Stimulated activated CD4-positive, alpha-beta T cell treated with anti-CD3 and anti-CD28 coated beads, Interleukin-1b, Interleukin-23, amount 100 ng/mL, for 24 hours (primary cell): ENCODE results near the gene IER5L.
"Not testable (repeated sequence)": the region's sequence is repeated elsewhere in the genome, so short reads cannot be mapped to it uniquely, and the experiment has no call there.

Experiments used
- DNase-seq, 4 experiments: peaks; one replicate each; pipeline ENCODE4 v3.0.0-alpha.2; 2020; ENCODE audit warnings: low read depth in 4 of 4, low spot score in 1 of 4

Gene IER5L

DNA sequence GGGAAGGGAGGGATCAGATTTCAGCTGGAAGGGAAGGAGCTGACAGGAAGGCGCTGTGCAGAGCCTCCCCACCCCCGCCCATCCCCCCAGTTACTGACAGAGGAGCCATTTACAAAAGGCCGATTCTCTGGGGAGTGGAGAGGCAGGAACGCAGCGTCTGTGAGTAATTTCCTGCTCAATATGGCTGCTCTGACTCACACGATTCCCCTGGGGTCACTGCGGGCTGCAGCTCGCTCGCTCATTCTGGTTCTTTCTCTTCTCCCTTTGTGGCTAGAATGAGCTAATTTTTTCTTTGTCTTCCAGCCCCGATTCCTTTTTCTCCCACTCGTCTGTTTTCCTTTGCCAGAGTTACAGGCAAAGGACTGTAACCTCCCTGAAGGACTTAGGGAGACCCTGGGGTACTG, 38.1 kb downstream of the IER5L start:
- peak; percentile 53 to 79 (median 60) for DNase-seq

DNA sequence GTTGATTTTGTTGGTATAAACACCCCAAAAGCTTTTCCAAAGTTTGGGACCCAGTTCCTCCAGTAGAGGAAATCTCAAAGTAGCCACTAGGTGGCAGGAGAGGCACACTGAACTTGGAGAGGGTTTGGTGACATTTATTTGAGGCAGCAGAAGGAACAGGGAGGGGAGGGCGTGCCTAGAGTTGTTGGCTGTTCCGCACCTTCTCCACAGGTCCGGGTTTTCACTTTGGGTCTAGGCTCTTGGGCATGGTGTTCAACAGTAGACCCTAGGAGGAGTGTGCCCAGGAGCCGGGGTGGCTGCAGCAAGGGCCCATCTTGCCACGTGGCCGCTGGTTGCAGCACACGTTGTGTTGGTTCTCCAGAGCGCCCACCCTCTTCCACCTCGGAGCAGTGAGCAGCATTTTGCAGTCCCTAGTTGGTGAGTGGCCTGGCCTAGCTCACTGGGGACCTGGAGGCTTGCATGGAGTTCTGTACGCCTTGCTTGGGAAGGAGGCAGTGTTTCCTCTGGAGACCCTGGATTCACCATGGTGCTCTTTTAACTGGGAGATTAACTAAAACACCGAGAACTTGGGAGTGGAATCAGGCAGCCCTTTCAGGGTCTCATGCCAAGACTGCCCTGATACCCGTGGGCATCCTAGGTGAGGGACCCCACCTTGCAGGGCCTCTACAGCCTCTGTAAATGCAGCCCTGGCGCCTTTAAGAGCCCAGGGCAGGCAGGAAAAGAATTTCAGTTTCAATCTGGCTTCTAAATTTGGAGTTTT, 38.6 kb downstream of the IER5L start:
- peak; percentile 55 to 61 (median 58) for DNase-seq

DNA sequence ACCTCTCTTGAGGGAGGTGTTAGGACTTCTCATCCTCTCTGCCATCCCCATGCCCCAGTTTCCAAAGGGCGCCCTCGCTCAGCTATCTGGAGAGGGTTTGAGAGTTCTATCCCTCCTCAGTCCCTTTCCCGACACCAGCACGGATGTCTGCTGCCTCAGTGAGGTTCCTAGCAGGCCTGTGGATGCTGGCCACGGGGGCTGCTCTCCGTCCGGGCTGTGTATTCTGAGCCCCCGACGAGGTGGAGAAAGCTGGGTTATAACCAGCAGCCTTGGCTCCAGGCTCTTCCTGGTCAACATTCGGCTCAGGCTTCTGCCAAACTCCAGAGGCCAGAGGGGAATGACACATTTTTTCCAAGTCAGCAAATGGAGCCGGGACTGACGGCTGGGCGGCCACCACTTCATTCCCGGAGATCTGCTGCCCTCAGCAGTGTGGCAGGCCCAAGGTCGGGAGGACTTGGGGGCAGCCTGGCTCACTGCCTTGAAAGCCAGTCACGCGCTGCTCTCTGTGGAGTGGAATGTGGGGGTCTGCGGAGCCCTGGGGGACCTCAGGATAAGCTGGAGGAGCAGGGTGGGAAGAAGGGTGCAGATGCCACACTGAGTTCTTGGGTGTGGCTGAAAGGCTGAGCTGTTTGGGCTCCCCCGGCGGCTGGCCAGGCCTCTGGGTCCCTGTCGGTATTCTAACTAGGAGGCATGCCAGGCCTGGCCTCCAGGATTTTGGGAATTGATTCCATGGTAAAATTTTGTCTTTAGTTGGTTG, 39.4 kb downstream of the IER5L start:
- DNase-seq, result no peak

DNA sequence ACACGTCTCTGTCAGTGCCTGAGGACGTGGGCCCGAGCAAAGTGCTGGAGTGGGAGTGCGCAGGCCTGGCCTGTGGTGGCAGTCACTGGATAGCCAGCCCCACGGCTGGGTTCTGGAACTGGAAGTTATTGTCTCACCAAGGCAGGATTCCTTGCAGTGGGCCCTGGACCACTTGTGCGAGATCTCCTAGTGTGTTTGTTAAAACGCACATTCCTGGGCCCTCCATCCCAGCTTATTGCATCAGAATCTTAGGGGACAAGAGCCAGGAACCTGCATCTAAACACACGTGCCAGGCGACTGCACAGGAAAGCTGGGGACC, 40.0 kb downstream of the IER5L start:
- no peak for DNase-seq

DNA sequence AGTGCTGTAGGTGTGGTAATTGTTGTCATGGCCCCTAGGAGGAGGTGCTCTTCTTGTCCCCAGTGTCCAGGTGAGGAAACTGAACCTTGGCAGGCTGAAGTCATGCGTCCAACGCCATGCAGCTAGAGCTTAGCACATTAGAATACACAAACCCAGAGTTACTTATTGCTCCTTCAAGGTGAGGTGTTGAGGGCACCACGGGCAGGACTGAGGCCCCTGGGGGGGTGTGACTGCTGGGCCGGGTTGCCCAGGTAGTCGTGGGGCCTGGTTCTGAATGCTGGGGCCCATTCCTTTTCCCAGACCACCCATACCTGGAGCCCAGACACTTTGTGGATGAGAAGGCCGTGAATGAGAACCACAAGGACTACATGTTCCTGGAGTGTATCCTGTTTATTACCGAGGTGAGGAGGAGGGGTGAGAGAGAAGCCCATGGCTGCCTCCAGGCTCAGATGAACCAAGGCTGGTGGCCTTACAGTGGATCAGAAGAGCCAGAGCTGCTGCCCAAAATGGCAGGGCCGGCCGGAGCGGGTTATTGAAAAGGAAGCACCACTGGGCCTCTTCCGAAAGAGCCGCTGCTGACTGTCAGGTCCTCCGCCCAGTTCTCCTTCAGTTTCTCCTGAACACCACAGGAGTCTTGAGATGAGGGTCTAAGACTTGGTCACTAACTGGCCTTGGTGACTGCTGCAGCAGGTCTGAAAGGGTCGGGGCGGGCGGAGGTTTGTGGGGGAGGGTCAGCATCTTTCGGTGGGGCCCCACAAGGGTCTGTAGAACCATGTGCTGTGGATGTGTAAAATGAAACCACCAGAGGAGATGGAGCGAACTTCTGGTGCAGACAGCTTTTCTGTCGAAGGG, 40.5 kb downstream of the IER5L start:
- no peak for DNase-seq

DNA sequence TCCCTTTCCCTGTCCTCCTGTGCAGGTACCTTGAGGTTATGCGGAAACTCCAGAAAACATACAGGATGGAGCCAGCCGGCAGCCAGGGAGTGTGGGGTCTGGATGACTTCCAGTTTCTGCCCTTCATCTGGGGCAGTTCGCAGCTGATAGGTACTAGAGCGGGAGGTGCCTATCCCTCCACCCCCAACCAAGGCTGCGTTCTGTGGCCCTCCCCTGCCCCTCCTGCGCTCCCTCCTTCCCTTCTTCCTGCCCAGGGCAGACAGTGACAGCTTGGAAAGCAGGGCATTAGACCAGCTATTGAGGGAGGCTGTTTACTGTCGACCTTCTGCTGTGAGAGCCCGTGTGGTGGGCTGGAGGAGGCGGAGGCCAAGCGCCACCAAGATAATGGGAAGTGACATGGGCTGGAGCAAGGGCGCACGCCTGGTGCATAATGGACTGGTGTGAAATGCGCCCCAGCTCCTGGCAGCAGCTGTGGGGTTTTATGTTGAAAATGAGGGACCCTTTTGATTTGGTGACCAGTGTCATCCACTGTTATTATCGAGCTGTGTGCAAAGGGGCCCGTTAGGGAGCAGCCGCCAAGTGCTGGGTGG, 41.5 kb downstream of the IER5L start:
- no peak for DNase-seq

DNA sequence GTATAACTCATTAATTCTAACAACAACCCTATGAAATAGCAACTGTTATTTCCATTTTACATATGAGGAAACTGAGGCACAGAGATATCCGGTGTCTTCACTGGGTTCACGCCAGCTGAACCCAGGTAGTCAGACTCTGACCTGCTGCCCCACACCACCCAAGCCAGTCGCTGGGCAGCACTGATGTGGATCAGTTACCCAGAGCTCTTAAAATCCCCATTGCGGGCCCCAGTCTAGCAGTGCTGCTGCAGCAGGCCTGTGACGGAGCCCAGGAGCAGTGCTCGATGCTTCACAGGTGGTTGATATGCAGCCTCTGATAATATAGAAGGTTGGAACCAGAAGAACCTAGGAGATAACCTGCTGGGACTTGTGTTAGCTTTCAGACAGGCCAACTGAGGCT, 42.6 kb downstream of the IER5L start:
- DNase-seq, result no peak

DNA sequence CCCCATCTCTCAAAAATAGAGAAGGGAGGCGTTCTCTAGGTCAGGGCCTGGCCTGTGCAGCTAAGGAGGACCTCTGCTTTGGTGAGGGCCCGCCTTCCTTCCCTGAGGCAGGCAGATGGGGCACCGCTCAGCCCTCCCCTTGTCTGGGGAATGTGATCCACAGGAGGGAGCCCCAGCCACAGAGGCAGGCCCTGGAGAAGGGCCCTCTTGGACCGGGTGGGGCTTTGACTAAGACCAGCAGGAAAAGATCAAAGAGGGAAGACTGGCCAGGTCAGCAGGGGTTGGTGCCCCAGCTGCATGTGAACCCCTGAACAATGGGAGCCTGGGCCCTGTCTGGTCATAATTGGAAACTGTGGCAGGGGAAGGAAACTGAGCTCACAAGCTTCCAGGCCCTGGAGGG, 45.0 kb downstream of the IER5L start:
- no peak for DNase-seq

DNA sequence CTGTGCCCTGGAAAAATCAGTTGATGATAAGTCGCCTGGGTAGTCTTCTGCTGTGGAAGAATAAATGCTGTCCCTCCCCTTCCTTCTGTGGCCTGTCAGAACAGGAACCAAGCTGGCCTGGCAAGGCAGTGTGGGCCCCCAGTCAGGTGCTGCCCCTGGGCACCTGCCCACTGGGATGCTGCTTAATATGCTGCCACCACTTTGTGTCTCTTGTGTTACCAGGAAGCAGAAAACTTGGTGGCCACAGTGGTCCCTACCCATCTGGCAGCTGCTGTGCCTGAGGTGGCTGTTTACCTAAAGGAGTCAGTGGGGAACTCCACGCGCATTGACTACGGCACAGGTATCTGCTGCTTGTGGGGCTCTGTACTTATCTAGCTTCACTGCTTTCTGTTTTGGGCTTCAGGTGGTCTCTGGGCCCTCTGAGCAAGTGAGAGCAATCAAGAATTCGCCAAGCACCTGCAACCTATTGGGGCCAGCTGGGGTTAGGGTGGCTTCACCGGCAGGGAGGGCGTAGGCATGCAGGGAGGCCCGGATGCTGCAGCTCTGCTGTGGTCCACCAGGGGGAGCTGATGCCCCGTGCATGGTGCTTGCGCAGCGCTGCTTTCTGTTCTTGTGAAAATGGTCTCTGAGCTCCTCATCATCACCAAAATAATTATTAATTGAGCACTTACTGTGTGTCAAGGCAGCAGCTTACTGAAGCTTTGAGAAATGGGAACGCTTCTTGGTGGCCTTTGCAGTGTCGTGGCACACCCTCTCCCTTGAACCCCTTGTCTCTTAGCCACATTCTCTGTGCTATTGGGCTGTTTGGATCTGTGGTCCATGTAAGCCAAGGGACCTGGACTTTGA, 46.5 kb downstream of the IER5L start:
- DNase-seq, result peak; percentile 72 to 81 (median 75)

DNA sequence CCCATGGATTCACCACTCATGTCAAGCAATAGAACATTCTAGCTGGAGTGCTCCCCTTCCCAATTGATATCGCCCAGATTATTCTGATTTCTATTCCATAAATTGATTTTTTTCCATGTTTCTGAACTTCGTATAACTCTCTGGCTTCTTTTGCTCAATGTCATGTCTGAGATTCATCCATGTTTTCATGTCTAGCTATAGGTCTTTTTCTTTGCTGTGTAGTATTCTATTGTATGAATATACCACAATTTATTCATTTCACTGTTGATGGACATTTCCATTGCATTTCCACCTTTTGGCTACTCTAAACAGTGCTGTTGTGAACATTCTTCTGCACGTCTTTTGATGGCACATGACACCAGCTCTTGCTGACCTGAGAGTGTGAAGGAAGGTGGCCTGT, 47.3 kb downstream of the IER5L start:
- no peak for DNase-seq

DNA sequence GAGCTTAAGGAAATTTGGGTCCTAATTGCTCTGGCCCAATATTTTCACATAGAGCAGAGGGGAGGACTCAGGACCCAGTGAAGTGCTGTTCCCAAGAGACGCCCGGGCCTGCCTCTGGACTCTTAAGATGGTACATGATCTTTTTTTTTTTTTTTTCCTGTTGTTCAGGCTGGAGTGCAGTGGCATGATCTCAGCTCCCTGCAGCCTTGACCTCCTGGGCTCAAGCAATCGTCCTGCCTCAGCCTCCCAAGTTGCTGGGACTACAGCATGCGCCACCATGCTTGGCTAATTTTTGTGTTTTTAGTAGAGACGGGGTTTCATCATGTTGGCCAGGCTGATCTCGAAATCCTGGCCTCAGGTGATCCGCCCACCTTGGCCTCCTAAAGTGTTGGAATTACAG, 47.8 kb downstream of the IER5L start:
- DNase-seq, result not testable (repeated sequence)

DNA sequence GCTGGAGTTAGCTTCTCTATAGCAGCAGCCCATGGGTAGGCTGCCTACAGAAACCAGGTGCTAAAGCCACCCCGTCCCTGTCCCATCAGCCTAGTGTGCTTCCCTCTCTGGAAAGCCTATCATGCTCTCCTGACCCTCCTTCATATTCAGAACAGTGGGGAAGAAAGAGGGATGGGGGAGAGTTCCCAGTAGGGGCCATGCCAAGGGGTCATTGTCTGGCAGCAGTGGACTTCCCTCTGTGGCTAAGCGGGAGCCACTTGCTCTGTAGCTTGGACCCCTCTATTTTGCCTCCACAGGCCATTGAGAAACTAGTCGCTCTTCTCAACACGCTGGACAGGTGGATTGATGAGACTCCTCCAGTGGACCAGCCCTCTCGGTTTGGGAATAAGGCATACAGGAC, 49.4 kb downstream of the IER5L start:
- DNase-seq, result no peak

DNA sequence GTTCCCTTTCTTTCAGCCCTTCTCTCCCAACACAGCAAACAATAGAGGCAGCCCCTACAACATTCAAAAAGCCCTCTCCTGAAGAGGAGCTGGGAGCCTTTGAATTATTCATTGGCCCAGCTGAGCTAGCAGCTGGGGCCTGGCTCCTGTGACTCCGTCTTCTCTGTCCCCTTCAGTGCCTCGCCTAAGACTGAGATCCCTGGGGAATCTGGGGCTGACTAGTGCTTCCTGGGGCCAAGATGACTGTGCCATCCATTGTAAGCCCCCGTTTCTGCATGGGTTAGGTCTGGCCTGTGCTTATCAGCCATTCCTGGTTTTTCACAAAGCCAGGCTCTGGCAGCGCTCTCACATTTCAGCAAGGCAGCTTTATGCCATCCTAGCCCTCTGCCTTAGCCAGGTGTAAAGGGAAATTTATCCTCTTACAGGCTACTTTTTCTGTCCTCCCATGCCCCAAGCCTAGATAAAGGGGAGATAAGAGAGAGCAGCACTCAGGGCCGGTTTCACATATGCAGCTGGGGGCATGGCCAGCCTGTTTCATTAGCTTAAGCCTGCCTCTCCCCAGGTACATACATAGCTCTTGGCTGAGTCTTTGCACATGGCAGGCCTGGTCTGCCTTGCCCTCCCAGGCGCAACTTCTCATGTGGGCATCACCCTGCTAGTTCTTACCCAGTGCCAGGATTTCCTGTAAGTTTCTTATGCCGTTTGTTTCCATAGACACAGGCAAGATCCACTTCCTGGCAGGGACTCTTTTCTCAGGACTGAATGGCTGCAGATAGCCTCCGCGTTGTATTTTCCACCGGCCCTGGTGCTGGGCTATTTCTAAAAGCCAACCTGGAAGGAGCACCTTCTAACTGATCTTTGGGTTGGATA, 51.1 kb downstream of the IER5L start:
- DNase-seq, result no peak
